Erythroblast (primary cell): Measurements from ENCODE around the gene OR52N4.

Experiments
- GATA1 ChIP-seq: IDR thresholded peaks from 2 replicates; pipeline ENCODE4 v1.6.1; 2011; ENCODE audit warnings: low read depth, mild to moderate bottlenecking, control low read depth, low read length, moderate library complexity
- POLR2A ChIP-seq: IDR thresholded peaks from 2 replicates; pipeline ENCODE4 v1.6.1; 2011; ENCODE audit warnings: mild to moderate bottlenecking, low read length

- no peak for TF ChIP-seq GATA1
- TF ChIP-seq POLR2A = no peak
These were observed 40.3 kb upstream of the OR52N4 start for GRCh38 chr11:5713695-5714094.
